HepG2 (cell line): ENCODE data around the gene MAP4K3. TPM values are rescaled to one million over a fixed set of nuclear protein-coding genes. Genes with fewer than 3 reads are reported as not detected.

Experiments
- ATAC-seq: fragments of 200-7000 bp; cut with Tn5 transposase; 3 replicates; pipeline ENCODE4 v1.9.1; 2020; ENCODE audit warnings: mild to moderate bottlenecking, moderate library complexity
- BruUV-seq: library from RNA; stranded (reverse); fragments of 400-500 nt; replicated peaks from 2 replicates; lab custom pipeline; 2021; lab: Mats Ljungman, UMichigan
- CTCF ChIA-PET: fragments of 300-600 bp; formaldehyde crosslinking; extraction: SDS; loops from one replicate; lab custom pipeline; 2021; ENCODE audit warnings: low total read pairs, inconsistent platforms, low intra/inter-chr PET ratio; lab: Yijun Ruan, JAX
- POLR2A ChIA-PET: fragments of 350-600 bp; sonication (Branson Sonifier 250); formaldehyde crosslinking; loops from one replicate; lab custom pipeline; 2020; ENCODE audit warnings: antibody characterized with exemption, inconsistent platforms; lab: Yijun Ruan, JAX
- DNase-seq: peaks from one replicate; pipeline ENCODE4 v3.0.0-alpha.2; 2015; ENCODE audit warnings: low spot score
- FAIRE-seq: peaks from 3 replicates; lab custom pipeline; 2011; peaks lifted over from hg19 to GRCh38; lab: Jason Lieb, UNC
- H2AFZ ChIP-seq: one replicate; pipeline ENCODE4 v1.6.1; 2011; ENCODE audit warnings: low read length, inconsistent platforms
- H3K27ac ChIP-seq: fragments of 300-600 bp; 3 replicates; pipeline ENCODE4 v1.8.0; 2011; ENCODE audit warnings: mixed run types, mild to moderate bottlenecking, mixed read lengths, low read length, inconsistent platforms; ENCODE audit not compliant: insufficient read depth; ENCODE audit errors: extremely low read length
- H3K27me3 ChIP-seq, 2 experiments: fragments of 200-600 bp in 1 of 2; 2 replicates in 1 of 2; 3 replicates in 1 of 2; pipeline versions ENCODE4 v1.6.0 to v1.8.0; 2011; ENCODE audit warnings: low read length in 2 of 2, mild to moderate bottlenecking in 2 of 2, moderate library complexity in 2 of 2, inconsistent platforms in 1 of 2; ENCODE audit not compliant: insufficient read depth in 2 of 2, control insufficient read depth in 1 of 2
- H3K36me3 ChIP-seq, 2 experiments: fragments of 200-600 bp in 1 of 2; replicated peaks in 1 of 2; 2 replicates in 1 of 2; 3 replicates in 1 of 2; pipeline versions ENCODE4 v1.5.1 to v1.8.0; 2011; ENCODE audit warnings: low read length in 2 of 2, inconsistent platforms in 1 of 2; ENCODE audit not compliant: insufficient read depth in 2 of 2, control insufficient read depth in 1 of 2
- H3K4me1 ChIP-seq: 2 replicates; pipeline ENCODE4 v1.5.1; 2012; ENCODE audit warnings: low read length, inconsistent platforms; ENCODE audit not compliant: insufficient read depth
- H3K4me2 ChIP-seq: 2 replicates; pipeline ENCODE4 v1.6.0; 2011; ENCODE audit warnings: low read depth, low read length, inconsistent platforms
- H3K4me3 ChIP-seq, 3 experiments: fragments of 200-600 bp in 1 of 3; sonication (generic), shearing (Covaris generic) in 1 of 3; replicated peaks in 1 of 3; 2 replicates each; pipeline ENCODE4 v1.5.1; 2011 to 2016; ENCODE audit warnings: low read length in 3 of 3, inconsistent platforms in 2 of 3, low read depth in 2 of 3, mild to moderate bottlenecking in 2 of 3, control low read depth in 1 of 3, mixed read lengths in 1 of 3; ENCODE audit not compliant: insufficient read depth in 1 of 3
- H3K79me2 ChIP-seq: one replicate; pipeline ENCODE4 v1.6.1; 2011; ENCODE audit warnings: low read length, inconsistent platforms; ENCODE audit not compliant: insufficient read depth
- H3K9ac ChIP-seq: 2 replicates; pipeline ENCODE4 v1.6.0; 2011; ENCODE audit warnings: mild to moderate bottlenecking, low read depth, low read length, inconsistent platforms; ENCODE audit not compliant: insufficient read depth
- H3K9me3 ChIP-seq: 2 replicates; pipeline ENCODE4 v1.5.1; 2012; ENCODE audit warnings: mild to moderate bottlenecking, low read length
- H4K20me1 ChIP-seq: 2 replicates; pipeline ENCODE4 v1.6.0; 2011; ENCODE audit warnings: inconsistent platforms, mild to moderate bottlenecking, low read length, moderate library complexity; ENCODE audit not compliant: insufficient read depth
- KLF13 ChIP-seq: sonication (generic); formaldehyde crosslinking; IDR thresholded peaks from 2 replicates; pipeline ENCODE4 v1.4.0; 2020; ENCODE audit warnings: mild to moderate bottlenecking, missing genetic modification reagents
- SNRNP70 ChIP-seq: fragments of 200-400 bp; formaldehyde crosslinking; IDR thresholded peaks from 2 replicates; pipeline ENCODE4 v1.6.1; 2017; ENCODE audit warnings: mild to moderate bottlenecking, low read depth, low read length, moderate library complexity
- U2AF2 ChIP-seq: fragments of 200-400 bp; formaldehyde crosslinking; IDR thresholded peaks from 2 replicates; pipeline ENCODE4 v1.6.1; 2017; ENCODE audit warnings: low read depth, mild to moderate bottlenecking, low read length
- ZBTB25 ChIP-seq: IDR thresholded peaks from 2 replicates; pipeline ENCODE4 v1.6.1; 2018; ENCODE audit warnings: missing genetic modification reagents
- ZFP62 ChIP-seq: sonication (generic); formaldehyde crosslinking; IDR thresholded peaks from 2 replicates; pipeline ENCODE4 v1.4.0; 2020; ENCODE audit warnings: missing genetic modification reagents
- ZNF614 ChIP-seq: IDR thresholded peaks from 2 replicates; pipeline ENCODE4 v1.6.1; 2018; ENCODE audit warnings: missing biosample characterization, missing genetic modification reagents, inconsistent platforms, borderline replicate concordance
- WGBS: methylation state at CpG from one replicate; pipeline ENCODE4 v1.1.6; 2017; ENCODE audit warnings: low lambda C conversion rate; 5-methylcytosine and 5-hydroxymethylcytosine counted together
- in situ Hi-C: cut with HindIII; loops from 2 replicates; pipeline ENCODE4 v1.10.0; 2017; ENCODE audit warnings: low pct_unique_long_range_greater_than_20kb; ENCODE audit not compliant: extremely low pct_ligation_motif_present
- intact Hi-C: fragments of 100-400 bp; cut with micrococcal nuclease; formaldehyde crosslinking; loops from one replicate; pipeline ENCODE4 v1.10.0; 2022; ENCODE audit not compliant: unreplicated experiment
- polyA plus RNA-seq, 8 experiments: library from polyadenylated mRNA; depleted of rRNA in 3 of 8; stranded (reverse) in 7 of 8; unstranded in 1 of 8; fragments of >200 nt; fragmentation: Illumina TruSeq in 4 of 8; extraction: Trizol in 4 of 8; gene quantifications; 2 replicates each; pipeline versions ENCODE4 v1.2.1 to v1.2.3, GENCODE V29; 2011 to 2016; ENCODE audit warnings: low read depth in 4 of 8, missing spikeins in 1 of 8, mixed read lengths in 1 of 8; ENCODE audit not compliant: insufficient read depth in 1 of 8
- total RNA-seq, 5 experiments: library from RNA; depleted of rRNA; stranded (reverse); fragments of >200 nt; fragmentation: Illumina TruSeq; extraction: Trizol; gene quantifications; 2 replicates each; pipeline ENCODE4 v1.2.3, GENCODE V29; 2016; ENCODE audit warnings: low read depth in 1 of 5
- TF ChIP-seq, protein P1 (sequence below): sonication (generic); formaldehyde crosslinking; IDR thresholded peaks from 2 replicates; pipeline ENCODE4 v1.4.0; 2020; ENCODE audit warnings: missing genetic modification reagents, borderline replicate concordance

Gene MAP4K3
- total and polyA plus RNA-seq, 2 of the 13 experiments (the other 11 are each of a cell fraction or from before 2014, with no cell fraction given), result 45.9 to 53.2 TPM

DNA sequence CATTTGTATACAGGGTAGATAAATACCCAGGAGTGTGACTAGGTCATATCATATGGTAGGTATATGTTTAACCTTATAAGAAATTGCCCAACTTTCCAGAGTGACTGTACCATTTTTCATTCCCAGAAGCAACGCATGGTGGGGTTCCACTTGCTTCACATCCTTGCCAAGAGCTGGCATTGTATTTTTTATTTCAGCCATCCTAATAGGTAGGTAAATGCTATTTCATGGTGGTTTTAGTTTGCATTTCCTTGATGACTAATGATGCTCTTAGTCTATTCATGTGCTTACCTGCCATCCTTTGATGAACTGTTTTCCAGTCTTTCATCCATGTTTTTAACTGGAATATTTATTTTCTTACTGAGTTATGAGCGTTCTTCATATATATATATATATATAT, 51.9 kb downstream of the MAP4K3 start:
- Histone ChIP-seq H3K4me3 (no peak overlapping the region), H2AFZ (no peak overlapping the region), H3K36me3 (no peaks in the 10 kb centered on the region; a peak in 4 of 5 replicates), H4K20me1 (peaks cover 22% of the 10 kb centered on the region), H3K9ac (no peak overlapping the region), H3K27ac (no peak overlapping the region), H3K79me2 (peaks cover 97% of the 10 kb centered on the region), H3K4me2 (no peak overlapping the region), H3K27me3 (no peaks in the 10 kb centered on the region), H3K9me3 (peaks cover 10% of the 10 kb centered on the region; the same call in 1 of the 2 replicates), H3K4me1 (peaks cover 40% of the 10 kb centered on the region)
- intact Hi-C loops, result loop anchor here (2.0 kb wide), 1 partner anchor 22 kb away; no protein-coding TSS in a partner anchor
- FAIRE-seq (no peak), DNase-seq (no peak), ATAC-seq (no peak)
- TF ChIP-seq U2AF2 (no peak), SNRNP70 (no peak), KLF13 (CRISPR knock-in tag) (no peak), ZBTB25 (no peak), ZNF614 (CRISPR knock-in tag) (no peak), ZFP62 (CRISPR knock-in tag) (no peak)
- TF ChIP-seq, protein P1, sequence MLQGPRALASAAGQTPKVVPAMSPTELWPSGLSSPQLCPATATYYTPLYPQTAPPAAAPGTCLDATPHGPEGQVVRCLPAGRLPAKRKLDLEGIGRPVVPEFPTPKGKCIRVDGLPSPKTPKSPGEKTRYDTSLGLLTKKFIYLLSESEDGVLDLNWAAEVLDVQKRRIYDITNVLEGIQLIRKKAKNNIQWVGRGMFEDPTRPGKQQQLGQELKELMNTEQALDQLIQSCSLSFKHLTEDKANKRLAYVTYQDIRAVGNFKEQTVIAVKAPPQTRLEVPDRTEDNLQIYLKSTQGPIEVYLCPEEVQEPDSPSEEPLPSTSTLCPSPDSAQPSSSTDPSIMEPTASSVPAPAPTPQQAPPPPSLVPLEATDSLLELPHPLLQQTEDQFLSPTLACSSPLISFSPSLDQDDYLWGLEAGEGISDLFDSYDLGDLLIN (CRISPR knock-in tag), result no peak
- BruUV-seq, result no TSS peak
- ChIA-PET CTCF (no interaction called here), POLR2A (no interaction called here)
- WGBS, result 100% methylated on average over 2 of the region's 2 CpGs
- in situ Hi-C loops, result no loop called here
